ENCODE measurements around the gene AJUBA.
"Not testable (repeated sequence)": the region's sequence is repeated elsewhere in the genome, so short reads cannot be mapped to it uniquely, and the experiment has no call there.

AJUBA gene

DNA sequence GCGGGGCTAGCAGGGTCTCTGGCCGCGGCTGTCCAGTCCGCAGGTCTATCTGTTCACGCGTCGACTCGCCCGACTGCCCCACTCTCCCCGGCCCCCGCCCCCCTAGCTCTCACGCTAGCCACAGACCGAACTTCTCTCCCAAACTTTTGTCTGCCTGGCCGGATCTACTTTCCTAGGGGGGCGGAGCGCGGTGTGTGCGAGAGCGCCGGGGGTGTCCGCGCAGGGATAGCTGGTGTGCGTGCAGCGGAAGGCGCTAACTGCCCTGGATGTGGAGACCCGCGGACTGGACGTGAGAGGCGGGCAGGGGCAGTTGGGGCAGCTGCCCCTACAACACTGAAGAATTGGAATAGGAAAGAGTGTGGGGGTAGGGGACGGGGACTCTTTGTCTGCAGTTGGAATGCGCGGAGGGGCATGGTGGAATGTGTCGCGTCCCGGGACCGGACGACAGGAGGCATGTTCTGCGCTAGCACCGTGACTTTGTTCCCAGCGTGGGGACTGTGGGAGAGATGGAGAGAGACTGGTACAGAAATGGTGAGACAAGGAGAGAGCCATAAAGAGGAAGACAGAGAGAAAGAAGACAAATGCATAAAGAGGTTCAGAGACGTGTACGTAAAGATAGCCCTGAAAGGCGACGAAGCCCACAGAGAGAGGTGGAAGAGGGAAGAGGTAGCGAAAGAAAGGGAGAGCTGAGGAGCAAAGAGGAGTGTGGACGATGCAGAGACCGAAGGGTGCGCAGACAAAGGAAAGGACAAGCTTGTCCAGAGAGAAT lies at the start of gene AJUBA:
Gene AJUBA (minus strand): TSS at position 75 of the 769 bp plus-strand sequence. CDS start 285 bp downstream, outside the sequence.
- no peak for TF ChIP-seq POLR2A (IDR thresholded peaks at IDR 0.05; ENCODE audit: low read length)
- TF ChIP-seq GATA1 (IDR thresholded peaks at IDR 0.05; ENCODE audit: low read depth, low read length): no peak
- peak; percentile 87 to 88 for DNase-seq

DNA sequence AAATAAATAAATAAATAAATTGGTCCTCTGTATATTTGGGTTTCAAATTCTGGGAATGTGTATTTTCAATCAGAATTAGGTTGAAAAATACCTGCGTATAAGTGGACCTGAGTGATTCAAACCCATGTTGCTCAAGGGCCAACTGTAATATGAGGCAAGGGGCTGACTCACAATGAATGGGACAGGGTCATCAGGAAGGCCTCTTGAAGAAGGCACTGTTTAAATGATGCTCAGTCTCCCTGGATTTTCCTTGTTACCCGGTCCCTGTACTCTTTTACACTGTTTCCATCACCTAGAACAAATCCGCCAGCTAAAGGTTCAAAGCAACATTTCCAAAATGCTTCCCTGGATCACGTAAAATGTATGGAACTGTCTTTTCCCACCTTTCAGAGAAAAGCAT lies 48.6 kb upstream of the AJUBA start:
- TF ChIP-seq GATA1 (IDR thresholded peaks at IDR 0.05; ENCODE audit: low read depth, low read length) (no peak), POLR2A (IDR thresholded peaks at IDR 0.05; ENCODE audit: low read length) (no peak)
- DNase-seq: no peak

DNA sequence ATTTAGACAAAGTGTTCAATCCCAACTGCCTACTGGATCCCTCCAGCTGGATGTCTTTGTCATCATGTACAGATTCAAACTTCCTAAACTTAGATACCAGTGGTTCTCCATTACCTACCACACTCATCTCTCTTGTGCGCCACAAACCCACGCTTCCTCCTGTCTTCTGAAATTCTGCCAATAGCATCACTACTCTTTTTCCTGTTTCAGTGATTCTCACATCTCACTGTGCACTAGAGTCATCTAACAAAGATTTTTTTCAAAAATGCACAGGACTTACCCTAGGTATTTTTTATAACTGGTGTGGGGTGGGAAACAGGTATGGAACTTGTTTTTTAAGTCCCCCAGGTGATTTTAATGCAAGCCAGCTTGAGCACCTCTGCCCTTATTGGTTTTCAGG lies 46.4 kb upstream of the AJUBA start:
- no peak for DNase-seq
- TF ChIP-seq GATA1 (IDR thresholded peaks at IDR 0.05; ENCODE audit: low read depth, low read length): no peak
- TF ChIP-seq POLR2A (IDR thresholded peaks at IDR 0.05; ENCODE audit: low read length): no peak

DNA sequence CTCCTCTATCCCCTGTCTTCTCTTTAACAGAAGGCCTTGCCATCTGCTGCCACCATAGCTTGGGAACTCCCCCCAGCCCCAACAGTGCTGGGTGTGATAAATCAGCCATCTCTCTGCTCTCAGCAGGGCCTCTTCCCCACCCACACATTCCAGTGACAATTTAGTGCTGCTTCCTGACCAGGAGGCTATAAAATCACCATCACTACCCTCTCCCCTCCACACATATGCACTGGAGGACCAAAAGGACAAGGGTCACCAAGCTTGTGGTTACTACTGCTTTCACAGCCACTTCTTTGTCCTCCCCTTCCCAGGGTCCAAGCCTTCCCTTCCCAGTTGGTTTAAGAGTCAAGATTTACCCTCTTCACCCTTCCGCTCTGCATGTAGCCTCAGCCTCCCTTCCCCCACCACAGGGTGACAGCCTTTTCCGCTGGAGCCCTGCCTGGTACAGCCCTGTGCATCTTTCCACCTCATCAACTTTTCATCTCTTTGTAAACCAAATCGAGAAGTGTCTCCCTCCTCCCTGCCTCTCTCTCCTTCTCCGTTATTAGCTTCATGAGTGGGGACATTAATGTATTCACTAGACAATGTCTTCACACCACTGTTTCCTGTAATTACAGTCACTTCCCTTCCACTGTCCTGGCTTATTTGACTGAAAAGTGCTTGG lies 42.9 kb upstream of the AJUBA start:
- TF ChIP-seq GATA1 (IDR thresholded peaks at IDR 0.05; ENCODE audit: low read depth, low read length) (no peak), POLR2A (IDR thresholded peaks at IDR 0.05; ENCODE audit: low read length) (no peak)
- no peak for DNase-seq

DNA sequence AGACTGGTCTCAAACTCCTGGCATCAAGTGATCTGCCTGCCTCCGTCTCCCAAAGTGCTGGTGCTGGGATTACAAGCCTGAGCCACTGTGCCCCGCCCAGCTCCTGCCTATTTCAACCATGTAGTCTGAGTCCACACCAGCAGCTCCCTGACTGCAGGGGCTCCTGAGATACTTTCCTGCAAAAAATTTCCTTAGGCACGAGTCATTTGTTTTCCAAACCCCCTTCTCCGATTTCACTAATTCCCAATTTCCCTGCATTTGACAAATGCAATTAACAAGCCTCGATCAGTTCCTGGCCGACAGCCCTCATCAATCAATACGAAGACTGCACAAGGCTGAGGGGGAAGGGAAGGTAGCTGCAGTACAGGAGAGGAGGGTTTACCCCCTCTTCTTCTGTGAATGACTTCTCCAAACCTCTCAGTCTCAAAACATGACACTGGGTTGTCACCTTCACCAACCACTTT lies 42.3 kb upstream of the AJUBA start:
- TF ChIP-seq POLR2A (IDR thresholded peaks at IDR 0.05; ENCODE audit: low read length) (no peak), GATA1 (IDR thresholded peaks at IDR 0.05; ENCODE audit: low read depth, low read length) (no peak)
- no peak for DNase-seq

DNA sequence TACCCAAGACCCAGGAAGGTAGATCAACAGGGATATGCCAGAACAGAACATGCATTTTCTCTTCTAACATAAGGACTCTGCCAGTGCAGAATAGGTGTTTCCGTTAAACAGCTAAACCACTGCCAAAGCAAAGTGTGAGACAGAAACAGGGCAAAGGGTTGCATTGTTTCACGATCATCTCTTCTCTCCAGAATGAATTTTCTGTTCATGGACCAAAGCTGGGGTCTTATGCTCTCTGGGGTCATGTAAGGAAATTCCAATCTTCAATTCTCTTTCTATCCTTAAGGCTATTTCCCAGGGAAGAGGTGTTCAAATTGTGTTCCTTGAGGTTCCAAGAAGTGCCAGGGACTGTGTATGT lies 41.4 kb upstream of the AJUBA start:
- TF ChIP-seq GATA1 (IDR thresholded peaks at IDR 0.05; ENCODE audit: low read depth, low read length) (no peak), POLR2A (IDR thresholded peaks at IDR 0.05; ENCODE audit: low read length) (no peak)
- DNase-seq: no peak

DNA sequence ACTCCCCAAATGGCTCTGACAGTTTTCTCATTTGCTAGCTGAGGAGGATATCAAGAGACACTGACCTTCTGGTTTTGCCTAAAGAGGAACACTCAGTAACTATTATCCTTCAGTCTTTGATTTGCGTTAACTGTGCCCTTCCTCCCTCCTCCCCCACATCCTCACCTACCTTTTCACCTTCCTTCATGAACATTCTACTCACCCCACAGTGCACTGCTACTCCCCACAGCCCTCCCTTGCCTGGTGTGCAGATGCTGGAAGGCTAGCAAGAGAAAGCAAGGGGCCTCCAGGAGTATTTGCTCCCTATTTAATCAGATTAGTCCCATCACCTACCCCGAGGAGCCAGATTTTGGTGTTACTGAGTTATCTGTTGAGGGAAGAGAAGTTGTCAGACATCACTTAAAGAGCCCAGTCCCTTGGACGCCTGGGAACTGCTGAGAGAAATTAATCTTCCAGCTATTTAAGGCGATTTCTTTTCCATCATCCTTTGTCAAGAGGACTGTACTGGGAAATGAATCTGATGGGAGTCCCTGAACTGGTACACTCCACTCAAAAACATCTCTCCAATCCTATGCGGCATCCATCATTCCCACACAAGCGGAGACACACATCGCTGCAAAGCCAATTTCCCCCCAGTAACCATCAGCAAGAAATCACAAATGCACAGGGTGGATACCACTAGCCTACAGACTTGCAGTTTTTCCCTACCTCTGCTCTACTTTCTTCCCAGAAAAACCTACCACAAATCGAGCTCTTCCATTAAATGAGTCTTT lies 40.9 kb upstream of the AJUBA start:
- TF ChIP-seq POLR2A (IDR thresholded peaks at IDR 0.05; ENCODE audit: low read length): no peak
- TF ChIP-seq GATA1 (IDR thresholded peaks at IDR 0.05; ENCODE audit: low read depth, low read length): no peak

DNA sequence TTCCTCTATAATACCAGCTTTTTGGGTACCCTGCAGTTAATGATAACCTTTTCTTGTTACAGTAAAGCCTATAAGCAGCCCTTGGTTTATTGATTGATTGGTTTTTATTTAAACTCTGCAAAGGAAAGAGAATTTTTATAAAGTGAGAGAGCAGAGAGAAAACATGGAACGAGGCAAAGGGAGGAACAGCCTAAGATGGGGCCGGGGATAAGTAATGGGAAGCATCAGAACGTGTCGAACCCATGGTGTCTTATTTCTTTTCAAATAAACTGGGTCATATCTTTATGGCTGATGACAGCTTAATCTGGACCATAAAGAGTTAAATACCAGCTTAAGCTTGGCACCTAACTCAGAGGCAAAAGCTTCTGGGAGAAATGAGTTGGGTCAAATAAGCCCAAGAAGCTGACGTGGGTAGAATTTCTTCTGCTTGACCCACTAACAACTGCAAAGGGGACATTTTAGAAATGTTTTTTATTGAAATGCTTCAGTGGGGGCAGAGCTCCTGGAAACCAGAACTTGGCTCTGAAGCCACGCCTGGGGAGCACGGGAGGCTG lies 39.6 kb upstream of the AJUBA start:
- DNase-seq: no peak
- TF ChIP-seq POLR2A (IDR thresholded peaks at IDR 0.05; ENCODE audit: low read length) (no peak), GATA1 (IDR thresholded peaks at IDR 0.05; ENCODE audit: low read depth, low read length) (no peak)

More for the DNA sequence above, 40.9 kb upstream of the AJUBA start:
- no peak for DNase-seq

DNA sequence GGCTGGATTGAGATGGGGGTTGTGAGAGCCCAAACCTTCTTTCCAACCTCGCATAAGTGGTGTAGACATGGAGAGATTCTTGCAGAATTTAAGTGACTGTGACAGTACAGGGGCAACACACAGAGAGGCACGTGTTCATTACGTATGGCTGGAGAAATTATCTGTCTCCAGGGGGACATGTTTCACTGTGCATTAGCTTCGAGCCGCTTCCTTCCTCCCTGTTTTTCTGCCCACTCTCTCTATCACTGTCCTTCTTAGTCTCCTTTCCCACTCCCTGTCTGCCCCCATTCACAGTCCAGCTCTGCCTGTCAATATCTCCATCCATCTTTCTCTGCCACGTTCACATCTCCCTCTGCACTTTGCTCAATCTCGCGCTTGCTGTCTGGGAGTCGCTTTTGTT lies 39.1 kb upstream of the AJUBA start:
- TF ChIP-seq GATA1 (IDR thresholded peaks at IDR 0.05; ENCODE audit: low read depth, low read length) (no peak), POLR2A (IDR thresholded peaks at IDR 0.05; ENCODE audit: low read length) (no peak)
- DNase-seq: no peak

DNA sequence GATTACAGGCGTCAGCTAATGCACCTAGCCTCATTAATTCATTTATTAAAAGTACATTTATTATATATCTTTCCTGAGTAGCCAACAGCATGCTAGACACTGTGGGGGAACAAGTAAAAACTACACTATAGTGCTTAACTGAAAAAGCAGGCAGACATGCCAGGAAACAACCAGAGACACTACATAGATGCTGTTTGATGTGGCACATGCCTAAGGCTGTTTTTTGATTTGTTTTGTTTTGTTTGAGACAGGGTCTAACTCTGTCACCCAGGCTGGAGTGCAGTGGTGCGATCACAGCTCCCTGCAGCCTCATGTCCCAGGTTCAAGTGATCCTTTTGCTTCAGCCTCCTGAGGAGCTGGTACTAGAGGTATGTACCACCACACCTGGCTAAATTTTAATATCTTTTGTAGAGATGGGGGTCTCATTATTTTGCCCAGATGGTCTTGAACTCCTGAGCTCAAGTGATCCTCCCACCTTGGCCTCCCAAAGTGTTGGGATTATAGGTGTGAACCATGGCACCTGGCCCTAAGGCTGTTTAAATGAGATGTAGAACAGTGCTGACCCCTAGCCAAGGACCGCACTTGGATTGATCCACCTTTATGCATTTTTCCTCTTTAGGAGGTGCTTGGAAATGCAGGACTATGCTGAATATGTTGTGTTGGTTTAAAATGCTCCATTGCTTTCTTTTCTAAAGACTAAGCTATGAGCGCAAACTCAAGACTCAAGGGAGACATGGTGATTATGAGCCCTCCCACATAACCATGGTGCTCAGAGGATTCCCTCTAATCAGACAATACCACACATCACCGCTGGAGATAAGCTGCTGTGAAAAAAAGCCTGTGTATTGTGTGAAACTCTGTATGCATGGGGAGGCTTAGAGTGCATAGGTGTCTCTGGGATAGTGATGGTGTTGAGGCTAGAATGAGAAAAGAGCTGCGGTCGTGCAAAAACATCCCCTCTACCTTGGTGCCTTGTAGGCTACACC lies 38.1 kb upstream of the AJUBA start:
- DNase-seq: peak; percentile 63 to 86
- no peak for TF ChIP-seq POLR2A (IDR thresholded peaks at IDR 0.05; ENCODE audit: low read length)
- TF ChIP-seq GATA1 (IDR thresholded peaks at IDR 0.05; ENCODE audit: low read depth, low read length): peak; percentile 48

DNA sequence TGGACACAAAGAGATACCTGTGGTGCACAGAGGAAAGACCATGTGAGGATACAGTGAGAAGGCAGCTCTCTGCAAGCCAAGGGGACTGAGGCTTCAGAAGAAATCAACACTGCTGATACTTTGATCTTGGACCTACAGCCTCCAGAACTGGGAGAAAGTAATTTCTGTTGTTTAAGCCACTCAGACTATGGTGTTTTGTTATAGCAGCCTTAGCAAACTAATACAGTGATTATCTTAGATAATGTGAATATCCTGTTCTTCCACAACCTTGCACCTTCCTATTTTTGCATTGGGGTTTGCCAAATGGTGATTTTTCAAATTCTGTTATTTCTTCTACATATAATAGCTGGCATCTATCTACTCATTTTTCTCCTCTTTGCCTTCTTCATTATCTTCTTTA lies 35.8 kb upstream of the AJUBA start:
- no peak for DNase-seq
- TF ChIP-seq GATA1 (IDR thresholded peaks at IDR 0.05; ENCODE audit: low read depth, low read length) (no peak), POLR2A (IDR thresholded peaks at IDR 0.05; ENCODE audit: low read length) (no peak)

DNA sequence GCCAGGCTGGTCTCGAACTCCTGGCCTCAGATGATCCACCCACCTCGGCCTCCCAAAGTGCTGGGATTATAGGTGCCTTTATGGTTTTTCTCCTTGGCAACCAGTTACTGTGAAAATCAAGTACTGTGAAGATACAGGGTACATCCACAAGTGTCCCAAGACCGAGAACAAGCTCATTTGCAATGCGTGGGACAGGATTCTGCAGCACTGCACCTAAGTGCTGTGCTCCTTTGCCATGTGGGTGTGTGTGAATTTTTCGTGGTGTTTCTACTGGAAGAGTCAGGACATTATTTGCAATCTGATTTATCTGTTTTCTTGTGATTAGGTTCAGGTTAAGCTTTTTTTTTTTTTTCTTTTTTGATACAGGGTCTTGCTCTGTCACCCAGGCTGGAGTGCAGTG lies 34.7 kb upstream of the AJUBA start:
- TF ChIP-seq POLR2A (IDR thresholded peaks at IDR 0.05; ENCODE audit: low read length) (no peak), GATA1 (IDR thresholded peaks at IDR 0.05; ENCODE audit: low read depth, low read length) (no peak)
- no peak for DNase-seq

DNA sequence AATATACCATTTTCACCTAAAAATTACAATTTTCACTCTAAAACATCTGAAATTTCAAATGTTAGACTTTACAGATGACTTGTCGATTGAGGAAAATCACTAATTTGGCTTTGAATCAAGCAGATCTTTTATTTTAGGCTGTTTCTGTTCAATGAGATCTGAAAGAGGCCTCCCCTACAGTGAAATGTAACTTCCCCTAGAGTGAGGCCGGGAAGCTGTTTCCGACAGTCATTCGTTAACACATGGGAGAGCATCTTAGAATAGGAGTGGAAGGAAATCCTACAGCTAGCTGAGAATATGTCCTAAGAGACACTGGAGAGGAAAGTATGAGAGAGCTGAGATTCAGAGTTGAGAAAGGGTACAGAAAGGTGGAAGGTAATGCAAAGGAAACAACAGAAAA lies 33.3 kb upstream of the AJUBA start:
- no peak for TF ChIP-seq POLR2A (IDR thresholded peaks at IDR 0.05; ENCODE audit: low read length)
- no peak for DNase-seq

DNA sequence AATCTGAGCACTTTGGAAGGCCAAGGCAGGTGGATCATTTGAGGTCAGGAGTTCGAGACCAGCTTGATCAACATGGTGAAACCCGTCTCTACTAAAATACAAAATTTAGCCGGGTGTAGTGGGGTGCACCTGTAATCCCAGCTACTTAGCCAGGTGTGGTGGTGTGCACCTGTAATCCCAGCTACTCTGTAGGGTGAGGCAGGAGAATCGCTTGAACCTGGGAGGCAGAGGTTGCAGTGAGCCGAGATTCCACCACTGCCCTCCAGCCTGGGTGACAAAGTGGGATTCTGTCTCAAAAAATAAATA lies 31.4 kb upstream of the AJUBA start:
- DNase-seq: not testable (repeated sequence)

Measured in erythroblast (primary cell).